ENCODE measurements around the gene NFASC. TPM values are rescaled to one million over a fixed set of nuclear protein-coding genes. Genes with fewer than 3 reads are reported as not detected.

NFASC gene
- total and polyA plus RNA-seq, 2 experiments from 2014 or later = 3.9 to 11.7 TPM

DNA sequence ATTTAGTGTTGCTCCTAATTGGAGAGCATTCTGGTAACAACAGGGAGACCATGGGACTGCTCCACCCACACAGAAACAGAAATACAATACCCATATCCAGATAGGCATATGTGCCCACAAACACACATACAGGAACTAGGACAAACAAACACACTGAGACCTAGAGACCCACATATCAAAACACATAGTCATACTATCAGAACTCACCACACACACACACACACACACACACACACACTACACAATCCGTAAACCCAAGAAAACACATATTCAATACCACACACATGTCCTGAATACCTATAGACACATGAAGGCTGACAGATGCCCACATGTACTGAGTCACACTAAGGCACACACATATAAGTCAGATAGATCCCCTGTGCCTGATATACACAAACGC lies 3.5 kb upstream of the NFASC start:
- Histone ChIP-seq H4K20me1 (replicated peaks; ENCODE audit: insufficient read depth) (peaks cover 3% of the 10 kb centered on the region; the same call in 1 of the 2 replicates), H3K4me3 (no peak overlapping the region), H3K27ac (ENCODE audit: low read depth) (no peak overlapping the region), H3K4me2 (no peak overlapping the region), H2AFZ (no peak overlapping the region), H3F3A (replicated peaks; ENCODE audit: low read depth) (no peaks in the 10 kb centered on the region), H3K27me3 (ENCODE audit: insufficient read depth) (no peaks in the 10 kb centered on the region), H3K36me3 (ENCODE audit: insufficient read depth) (no peaks in the 10 kb centered on the region), H3K79me2 (replicated peaks; ENCODE audit: insufficient read depth) (no peaks in the 10 kb centered on the region), H3K9me2 (ENCODE audit: insufficient read depth) (no peaks in the 10 kb centered on the region; the same call in 1 of the 2 replicates), H3K4me1 (ENCODE audit: insufficient read depth) (peaks cover 9% of the 10 kb centered on the region; the same call in 1 of the 2 replicates)
- Mint-ChIP-seq H3K27ac (no peak overlapping the region), H3K27me3 (ENCODE audit: insufficient read depth, low read depth, poor library complexity) (peaks cover 3% of the 10 kb centered on the region), H3K4me1 (peaks cover 12% of the 10 kb centered on the region), H3K4me3 (no peak overlapping the region), H3K36me3 (ENCODE audit: low read depth) (no peaks in the 10 kb centered on the region), H3K9me3 (no peaks in the 10 kb centered on the region)
- DNase-seq (ENCODE audit: low spot score) (no peak), ATAC-seq (no peak)
- no peak for TF ChIP-seq ZNF331 (CRISPR knock-in tag; IDR thresholded peaks at IDR 0.05; ENCODE audit: low read depth)
- no peak for TF ChIP-seq CREB1 (CRISPR knock-in tag; IDR thresholded peaks at IDR 0.05; ENCODE audit: low read depth)

DNA sequence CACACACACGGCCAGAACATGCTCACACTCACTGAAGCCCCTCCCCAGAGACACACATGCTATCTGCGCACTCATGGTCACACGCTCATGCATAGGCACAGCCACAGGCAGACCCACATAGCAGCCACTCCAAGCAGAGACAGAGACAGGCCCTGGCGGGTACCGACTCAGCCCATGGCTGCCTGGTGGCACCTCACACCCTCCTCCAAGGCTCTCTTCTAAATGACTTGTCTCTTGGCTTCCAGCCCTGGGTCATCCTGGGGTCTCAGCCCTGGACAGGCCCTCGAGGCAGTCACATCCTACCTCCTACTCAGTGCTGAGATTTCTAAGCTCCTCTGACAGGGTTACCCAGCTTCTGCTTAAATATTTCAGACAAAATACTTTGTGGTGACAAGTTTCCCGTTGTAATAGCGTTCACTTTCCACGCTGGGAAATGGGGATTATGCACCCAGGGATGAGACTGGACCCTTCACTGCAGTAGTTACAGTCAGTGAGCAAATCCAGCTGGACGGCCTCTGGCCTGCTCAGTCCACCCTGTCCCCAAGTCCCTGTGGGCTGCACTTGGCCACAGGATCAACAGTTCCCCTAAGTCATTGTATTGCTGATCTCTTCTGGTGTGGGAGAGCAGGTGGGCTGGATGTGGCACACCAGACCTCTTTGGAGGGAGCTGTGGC lies 2.9 kb upstream of the NFASC start:
- Mint-ChIP-seq H3K27ac (no peak overlapping the region), H3K27me3 (ENCODE audit: insufficient read depth, low read depth, poor library complexity) (peaks cover 3% of the 10 kb centered on the region), H3K9me3 (no peaks in the 10 kb centered on the region), H3K4me3 (no peak overlapping the region), H3K36me3 (ENCODE audit: low read depth) (no peaks in the 10 kb centered on the region), H3K4me1 (peaks cover 12% of the 10 kb centered on the region)
- Histone ChIP-seq H2AFZ (no peak overlapping the region), H3F3A (replicated peaks; ENCODE audit: low read depth) (no peaks in the 10 kb centered on the region), H3K79me2 (replicated peaks; ENCODE audit: insufficient read depth) (no peaks in the 10 kb centered on the region), H3K9me2 (ENCODE audit: insufficient read depth) (no peaks in the 10 kb centered on the region; the same call in 1 of the 2 replicates), H3K4me2 (no peak overlapping the region), H3K27me3 (ENCODE audit: insufficient read depth) (no peaks in the 10 kb centered on the region), H3K4me1 (ENCODE audit: insufficient read depth) (peaks cover 9% of the 10 kb centered on the region; the same call in 1 of the 2 replicates), H3K27ac (ENCODE audit: low read depth) (no peak overlapping the region), H3K36me3 (ENCODE audit: insufficient read depth) (no peaks in the 10 kb centered on the region), H3K4me3 (no peak overlapping the region), H4K20me1 (replicated peaks; ENCODE audit: insufficient read depth) (peaks cover 3% of the 10 kb centered on the region; the same call in 1 of the 2 replicates)
- ATAC-seq (no peak; the same call in 2 of the 3 replicates), DNase-seq (ENCODE audit: low spot score) (no peak)
- TF ChIP-seq NANOG (IDR thresholded peaks at IDR 0.05; ENCODE audit: borderline replicate concordance) = no peak
- TF ChIP-seq ETS1 (IDR thresholded peaks at IDR 0.05) = no peak
- no peak for TF ChIP-seq ZNF114 (CRISPR knock-in tag; IDR thresholded peaks at IDR 0.05)
- TF ChIP-seq POLR2AphosphoS5 (IDR thresholded peaks at IDR 0.05; ENCODE audit: low read depth) = no peak
- TF ChIP-seq, protein P1, sequence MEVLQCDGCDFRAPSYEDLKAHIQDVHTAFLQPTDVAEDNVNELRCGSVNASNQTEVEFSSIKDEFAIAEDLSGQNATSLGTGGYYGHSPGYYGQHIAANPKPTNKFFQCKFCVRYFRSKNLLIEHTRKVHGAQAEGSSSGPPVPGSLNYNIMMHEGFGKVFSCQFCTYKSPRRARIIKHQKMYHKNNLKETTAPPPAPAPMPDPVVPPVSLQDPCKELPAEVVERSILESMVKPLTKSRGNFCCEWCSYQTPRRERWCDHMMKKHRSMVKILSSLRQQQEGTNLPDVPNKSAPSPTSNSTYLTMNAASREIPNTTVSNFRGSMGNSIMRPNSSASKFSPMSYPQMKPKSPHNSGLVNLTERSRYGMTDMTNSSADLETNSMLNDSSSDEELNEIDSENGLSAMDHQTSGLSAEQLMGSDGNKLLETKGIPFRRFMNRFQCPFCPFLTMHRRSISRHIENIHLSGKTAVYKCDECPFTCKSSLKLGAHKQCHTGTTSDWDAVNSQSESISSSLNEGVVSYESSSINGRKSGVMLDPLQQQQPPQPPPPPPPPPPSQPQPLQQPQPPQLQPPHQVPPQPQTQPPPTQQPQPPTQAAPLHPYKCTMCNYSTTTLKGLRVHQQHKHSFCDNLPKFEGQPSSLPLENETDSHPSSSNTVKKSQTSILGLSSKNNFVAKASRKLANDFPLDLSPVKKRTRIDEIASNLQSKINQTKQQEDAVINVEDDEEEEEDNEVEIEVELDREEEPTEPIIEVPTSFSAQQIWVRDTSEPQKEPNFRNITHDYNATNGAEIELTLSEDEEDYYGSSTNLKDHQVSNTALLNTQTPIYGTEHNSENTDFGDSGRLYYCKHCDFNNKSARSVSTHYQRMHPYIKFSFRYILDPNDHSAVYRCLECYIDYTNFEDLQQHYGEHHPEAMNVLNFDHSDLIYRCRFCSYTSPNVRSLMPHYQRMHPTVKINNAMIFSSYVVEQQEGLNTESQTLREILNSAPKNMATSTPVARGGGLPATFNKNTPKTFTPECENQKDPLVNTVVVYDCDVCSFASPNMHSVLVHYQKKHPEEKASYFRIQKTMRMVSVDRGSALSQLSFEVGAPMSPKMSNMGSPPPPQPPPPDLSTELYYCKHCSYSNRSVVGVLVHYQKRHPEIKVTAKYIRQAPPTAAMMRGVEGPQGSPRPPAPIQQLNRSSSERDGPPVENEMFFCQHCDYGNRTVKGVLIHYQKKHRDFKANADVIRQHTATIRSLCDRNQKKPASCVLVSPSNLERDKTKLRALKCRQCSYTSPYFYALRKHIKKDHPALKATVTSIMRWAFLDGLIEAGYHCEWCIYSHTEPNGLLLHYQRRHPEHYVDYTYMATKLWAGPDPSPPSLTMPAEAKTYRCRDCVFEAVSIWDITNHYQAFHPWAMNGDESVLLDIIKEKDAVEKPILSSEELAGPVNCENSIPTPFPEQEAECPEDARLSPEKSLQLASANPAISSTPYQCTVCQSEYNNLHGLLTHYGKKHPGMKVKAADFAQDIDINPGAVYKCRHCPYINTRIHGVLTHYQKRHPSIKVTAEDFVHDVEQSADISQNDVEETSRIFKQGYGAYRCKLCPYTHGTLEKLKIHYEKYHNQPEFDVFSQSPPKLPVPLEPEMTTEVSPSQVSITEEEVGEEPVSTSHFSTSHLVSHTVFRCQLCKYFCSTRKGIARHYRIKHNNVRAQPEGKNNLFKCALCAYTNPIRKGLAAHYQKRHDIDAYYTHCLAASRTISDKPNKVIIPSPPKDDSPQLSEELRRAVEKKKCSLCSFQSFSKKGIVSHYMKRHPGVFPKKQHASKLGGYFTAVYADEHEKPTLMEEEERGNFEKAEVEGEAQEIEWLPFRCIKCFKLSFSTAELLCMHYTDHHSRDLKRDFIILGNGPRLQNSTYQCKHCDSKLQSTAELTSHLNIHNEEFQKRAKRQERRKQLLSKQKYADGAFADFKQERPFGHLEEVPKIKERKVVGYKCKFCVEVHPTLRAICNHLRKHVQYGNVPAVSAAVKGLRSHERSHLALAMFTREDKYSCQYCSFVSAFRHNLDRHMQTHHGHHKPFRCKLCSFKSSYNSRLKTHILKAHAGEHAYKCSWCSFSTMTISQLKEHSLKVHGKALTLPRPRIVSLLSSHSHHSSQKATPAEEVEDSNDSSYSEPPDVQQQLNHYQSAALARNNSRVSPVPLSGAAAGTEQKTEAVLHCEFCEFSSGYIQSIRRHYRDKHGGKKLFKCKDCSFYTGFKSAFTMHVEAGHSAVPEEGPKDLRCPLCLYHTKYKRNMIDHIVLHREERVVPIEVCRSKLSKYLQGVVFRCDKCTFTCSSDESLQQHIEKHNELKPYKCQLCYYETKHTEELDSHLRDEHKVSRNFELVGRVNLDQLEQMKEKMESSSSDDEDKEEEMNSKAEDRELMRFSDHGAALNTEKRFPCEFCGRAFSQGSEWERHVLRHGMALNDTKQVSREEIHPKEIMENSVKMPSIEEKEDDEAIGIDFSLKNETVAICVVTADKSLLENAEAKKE (CRISPR knock-in tag; IDR thresholded peaks at IDR 0.05) = no peak
- no peak for TF ChIP-seq ZNF331 (CRISPR knock-in tag; IDR thresholded peaks at IDR 0.05; ENCODE audit: low read depth)
